IPS-18a (cell line): ENCODE results near the gene PLXNA4.

Experiments
- H3K27ac ChIP-seq: one replicate; pipeline ENCODE4 v1.5.1; 2013; ENCODE audit warnings: low read length
- H3K27me3 ChIP-seq: one replicate; pipeline ENCODE4 v1.6.1; 2013; ENCODE audit warnings: mild to moderate bottlenecking, low read length; ENCODE audit not compliant: control insufficient read depth, insufficient read depth
- H3K36me3 ChIP-seq: one replicate; pipeline ENCODE4 v1.6.1; 2013; ENCODE audit warnings: low read depth, low read length; ENCODE audit not compliant: control insufficient read depth
- H3K4me1 ChIP-seq: one replicate; pipeline ENCODE4 v1.6.1; 2013; ENCODE audit warnings: low read depth, low read length; ENCODE audit not compliant: control insufficient read depth
- H3K4me3 ChIP-seq: one replicate; pipeline ENCODE4 v1.5.1; 2013; ENCODE audit warnings: low read length
- H3K9ac ChIP-seq: one replicate; pipeline ENCODE4 v1.6.1; 2013; ENCODE audit warnings: mild to moderate bottlenecking, low read length, moderate library complexity
- H3K9me3 ChIP-seq: one replicate; pipeline ENCODE4 v1.6.1; 2013; ENCODE audit warnings: low read depth, low read length; ENCODE audit not compliant: control insufficient read depth

Gene PLXNA4

GRCh38 chr7:132257253-132257652, 319.0 kb downstream of the PLXNA4 start:
- no peaks in the 10 kb centered on the region for H3K27me3 ChIP-seq
- no peak overlapping the region for H3K27ac ChIP-seq
- H3K4me3 ChIP-seq, result no peak overlapping the region
- H3K4me1 ChIP-seq, result no peaks in the 10 kb centered on the region
- H3K9ac ChIP-seq, result no peak overlapping the region
- no peaks in the 10 kb centered on the region for H3K9me3 ChIP-seq
- no peaks in the 10 kb centered on the region for H3K36me3 ChIP-seq

- Histone ChIP-seq H3K27me3 (no peaks in the 10 kb centered on the region), H3K9ac (no peak overlapping the region), H3K9me3 (no peaks in the 10 kb centered on the region), H3K4me3 (no peak overlapping the region), H3K4me1 (peaks cover under 1% of the 10 kb centered on the region), H3K36me3 (no peaks in the 10 kb centered on the region), H3K27ac (no peak overlapping the region)
Observed at GRCh38 chr7:132256721-132257212, 319.5 kb downstream of the PLXNA4 start.

GRCh38 chr7:132255898-132256297, 320.4 kb downstream of the PLXNA4 start:
- Histone ChIP-seq H3K36me3 (no peaks in the 10 kb centered on the region), H3K4me3 (no peak overlapping the region), H3K27ac (no peak overlapping the region), H3K9ac (no peak overlapping the region), H3K27me3 (no peaks in the 10 kb centered on the region), H3K9me3 (no peaks in the 10 kb centered on the region), H3K4me1 (peaks cover 7% of the 10 kb centered on the region)

GRCh38 chr7:132255115-132255797, 321.0 kb downstream of the PLXNA4 start:
- H3K9me3 ChIP-seq, result no peaks in the 10 kb centered on the region
- H3K4me1 ChIP-seq, result peaks cover 14% of the 10 kb centered on the region
- no peak overlapping the region for H3K9ac ChIP-seq
- H3K4me3 ChIP-seq, result no peak overlapping the region
- H3K27ac ChIP-seq, result no peak overlapping the region
- H3K36me3 ChIP-seq, result no peaks in the 10 kb centered on the region
- H3K27me3 ChIP-seq, result no peaks in the 10 kb centered on the region

- Histone ChIP-seq H3K4me3 (no peak overlapping the region), H3K27ac (no peak overlapping the region), H3K9ac (no peak overlapping the region), H3K27me3 (no peaks in the 10 kb centered on the region), H3K9me3 (no peaks in the 10 kb centered on the region), H3K4me1 (peaks cover 22% of the 10 kb centered on the region), H3K36me3 (no peaks in the 10 kb centered on the region)
Observed at GRCh38 chr7:132254455-132254854, 321.8 kb downstream of the PLXNA4 start.

- Histone ChIP-seq H3K9me3 (no peaks in the 10 kb centered on the region), H3K4me3 (no peak overlapping the region), H3K9ac (no peak overlapping the region), H3K4me1 (peaks cover 25% of the 10 kb centered on the region), H3K27ac (no peak overlapping the region), H3K27me3 (no peaks in the 10 kb centered on the region), H3K36me3 (no peaks in the 10 kb centered on the region)
Observed at GRCh38 chr7:132252793-132253100, 323.5 kb downstream of the PLXNA4 start.

- no peak overlapping the region for H3K27ac ChIP-seq
- no peaks in the 10 kb centered on the region for H3K27me3 ChIP-seq
- H3K9me3 ChIP-seq, result no peaks in the 10 kb centered on the region
- peaks cover 25% of the 10 kb centered on the region for H3K4me1 ChIP-seq
- no peak overlapping the region for H3K4me3 ChIP-seq
- H3K9ac ChIP-seq, result no peak overlapping the region
- H3K36me3 ChIP-seq, result no peaks in the 10 kb centered on the region
Observed at GRCh38 chr7:132251327-132251659, 325.0 kb downstream of the PLXNA4 start.

- no peak overlapping the region for H3K4me3 ChIP-seq
- H3K9me3 ChIP-seq, result peaks cover 3% of the 10 kb centered on the region
- H3K4me1 ChIP-seq, result peaks cover 25% of the 10 kb centered on the region
- H3K36me3 ChIP-seq, result no peaks in the 10 kb centered on the region
- no peak overlapping the region for H3K9ac ChIP-seq
- no peak overlapping the region for H3K27ac ChIP-seq
- H3K27me3 ChIP-seq, result no peaks in the 10 kb centered on the region
Observed at GRCh38 chr7:132250480-132251326, 325.6 kb downstream of the PLXNA4 start.

GRCh38 chr7:132249256-132249971, 326.9 kb downstream of the PLXNA4 start:
- Histone ChIP-seq H3K36me3 (no peaks in the 10 kb centered on the region), H3K27me3 (no peaks in the 10 kb centered on the region), H3K9me3 (peaks cover 8% of the 10 kb centered on the region), H3K4me1 (peaks cover 25% of the 10 kb centered on the region), H3K4me3 (no peak overlapping the region), H3K9ac (no peak overlapping the region), H3K27ac (no peak overlapping the region)

- no peak overlapping the region for H3K9ac ChIP-seq
- H3K9me3 ChIP-seq, result peaks cover 8% of the 10 kb centered on the region
- no peak overlapping the region for H3K27ac ChIP-seq
- no peaks in the 10 kb centered on the region for H3K36me3 ChIP-seq
- H3K27me3 ChIP-seq, result no peaks in the 10 kb centered on the region
- peaks cover 25% of the 10 kb centered on the region for H3K4me1 ChIP-seq
- no peak overlapping the region for H3K4me3 ChIP-seq
Observed at GRCh38 chr7:132248841-132249240, 327.4 kb downstream of the PLXNA4 start.

- peaks cover 8% of the 10 kb centered on the region for H3K9me3 ChIP-seq
- no peak overlapping the region for H3K4me3 ChIP-seq
- H3K27ac ChIP-seq, result no peak overlapping the region
- no peaks in the 10 kb centered on the region for H3K36me3 ChIP-seq
- no peak overlapping the region for H3K9ac ChIP-seq
- H3K4me1 ChIP-seq, result peaks cover 25% of the 10 kb centered on the region
- H3K27me3 ChIP-seq, result no peaks in the 10 kb centered on the region
Observed at GRCh38 chr7:132247995-132248618, 328.2 kb downstream of the PLXNA4 start.
